ENCODE data around the gene SNAP25.

The SNAP25 gene

DNA sequence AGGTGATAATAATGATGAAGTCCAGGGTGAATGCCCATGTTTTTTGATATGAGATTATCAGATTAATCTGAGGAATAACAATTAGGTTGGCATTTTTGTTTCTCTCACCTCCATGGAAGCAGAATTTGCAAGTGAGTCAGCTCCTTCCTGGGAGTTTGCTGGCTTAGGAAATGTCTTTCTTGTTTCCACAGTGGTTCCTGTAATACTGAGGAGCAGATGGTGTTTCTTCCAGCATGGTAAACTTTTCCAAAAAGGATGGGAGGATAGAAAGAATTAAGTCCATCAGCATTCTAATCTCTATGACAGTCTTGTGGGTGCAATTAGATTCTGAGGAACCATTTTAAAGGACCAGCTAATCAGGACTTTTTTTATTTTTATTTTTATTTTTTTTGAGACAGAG is 40.5 kb downstream of the SNAP25 start:
- Mint-ChIP-seq H3K36me3 (ENCODE audit: low read depth) (no peaks in the 10 kb centered on the region), H3K4me3 (no peak overlapping the region), H3K4me1 (peaks cover 8% of the 10 kb centered on the region), H3K9me3 (no peaks in the 10 kb centered on the region), H3K27me3 (ENCODE audit: low read depth) (peaks cover 8% of the 10 kb centered on the region), H3K27ac (no peak overlapping the region)
- TF ChIP-seq, protein P1, sequence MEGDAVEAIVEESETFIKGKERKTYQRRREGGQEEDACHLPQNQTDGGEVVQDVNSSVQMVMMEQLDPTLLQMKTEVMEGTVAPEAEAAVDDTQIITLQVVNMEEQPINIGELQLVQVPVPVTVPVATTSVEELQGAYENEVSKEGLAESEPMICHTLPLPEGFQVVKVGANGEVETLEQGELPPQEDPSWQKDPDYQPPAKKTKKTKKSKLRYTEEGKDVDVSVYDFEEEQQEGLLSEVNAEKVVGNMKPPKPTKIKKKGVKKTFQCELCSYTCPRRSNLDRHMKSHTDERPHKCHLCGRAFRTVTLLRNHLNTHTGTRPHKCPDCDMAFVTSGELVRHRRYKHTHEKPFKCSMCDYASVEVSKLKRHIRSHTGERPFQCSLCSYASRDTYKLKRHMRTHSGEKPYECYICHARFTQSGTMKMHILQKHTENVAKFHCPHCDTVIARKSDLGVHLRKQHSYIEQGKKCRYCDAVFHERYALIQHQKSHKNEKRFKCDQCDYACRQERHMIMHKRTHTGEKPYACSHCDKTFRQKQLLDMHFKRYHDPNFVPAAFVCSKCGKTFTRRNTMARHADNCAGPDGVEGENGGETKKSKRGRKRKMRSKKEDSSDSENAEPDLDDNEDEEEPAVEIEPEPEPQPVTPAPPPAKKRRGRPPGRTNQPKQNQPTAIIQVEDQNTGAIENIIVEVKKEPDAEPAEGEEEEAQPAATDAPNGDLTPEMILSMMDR (IDR thresholded peaks at IDR 0.05; ENCODE audit: unreplicated experiment in 3 of 3) = no peak

DNA sequence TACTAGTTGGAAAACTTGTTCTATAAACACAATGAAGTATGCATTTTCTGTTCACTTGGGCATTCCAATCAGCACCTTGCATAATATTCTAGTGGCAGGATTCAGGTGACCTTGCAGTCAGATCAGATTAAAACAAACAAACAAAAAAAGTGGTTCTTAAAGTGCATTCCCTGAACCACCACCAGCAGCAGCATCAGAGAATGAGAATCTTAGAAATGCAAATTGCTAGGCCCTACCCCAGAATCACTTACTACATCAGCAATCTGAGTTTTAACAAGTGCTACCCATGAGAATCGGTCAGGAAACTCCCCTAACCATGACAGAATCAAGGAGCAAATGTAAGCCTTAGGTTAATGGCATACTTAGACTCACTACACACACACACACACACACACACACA is 41.7 kb downstream of the SNAP25 start:
- H3K27ac Mint-ChIP-seq = no peak overlapping the region
- peaks cover 5% of the 10 kb centered on the region for H3K27me3 Mint-ChIP-seq (ENCODE audit: low read depth)
- H3K4me1 Mint-ChIP-seq = peaks cover 14% of the 10 kb centered on the region
- H3K4me3 Mint-ChIP-seq = no peak overlapping the region
- H3K9me3 Mint-ChIP-seq = no peaks in the 10 kb centered on the region
- TF ChIP-seq, protein P1 (IDR thresholded peaks at IDR 0.05; ENCODE audit: unreplicated experiment in 3 of 3) = no peak
- H3K36me3 Mint-ChIP-seq (ENCODE audit: low read depth) = no peaks in the 10 kb centered on the region

DNA sequence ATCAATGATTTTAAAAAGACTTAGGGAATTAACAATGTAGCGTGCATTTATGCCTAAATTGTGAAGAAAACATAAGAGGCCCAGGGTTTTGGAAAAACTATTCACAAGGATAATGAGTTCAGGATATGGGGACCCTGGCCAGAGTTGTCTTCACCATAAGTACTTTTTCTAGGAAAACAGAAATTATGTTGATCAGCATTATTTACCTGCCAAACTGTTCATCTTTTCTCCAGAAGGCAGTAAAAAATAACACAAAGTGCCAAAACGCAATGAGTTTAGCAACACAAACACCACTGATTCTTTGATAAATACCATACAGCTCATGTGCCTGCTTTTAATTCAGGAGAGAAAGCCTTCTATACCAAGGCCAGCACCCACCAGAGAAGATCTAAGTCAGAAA is 43.1 kb downstream of the SNAP25 start:
- H3K4me1 Mint-ChIP-seq = peaks cover 14% of the 10 kb centered on the region

DNA sequence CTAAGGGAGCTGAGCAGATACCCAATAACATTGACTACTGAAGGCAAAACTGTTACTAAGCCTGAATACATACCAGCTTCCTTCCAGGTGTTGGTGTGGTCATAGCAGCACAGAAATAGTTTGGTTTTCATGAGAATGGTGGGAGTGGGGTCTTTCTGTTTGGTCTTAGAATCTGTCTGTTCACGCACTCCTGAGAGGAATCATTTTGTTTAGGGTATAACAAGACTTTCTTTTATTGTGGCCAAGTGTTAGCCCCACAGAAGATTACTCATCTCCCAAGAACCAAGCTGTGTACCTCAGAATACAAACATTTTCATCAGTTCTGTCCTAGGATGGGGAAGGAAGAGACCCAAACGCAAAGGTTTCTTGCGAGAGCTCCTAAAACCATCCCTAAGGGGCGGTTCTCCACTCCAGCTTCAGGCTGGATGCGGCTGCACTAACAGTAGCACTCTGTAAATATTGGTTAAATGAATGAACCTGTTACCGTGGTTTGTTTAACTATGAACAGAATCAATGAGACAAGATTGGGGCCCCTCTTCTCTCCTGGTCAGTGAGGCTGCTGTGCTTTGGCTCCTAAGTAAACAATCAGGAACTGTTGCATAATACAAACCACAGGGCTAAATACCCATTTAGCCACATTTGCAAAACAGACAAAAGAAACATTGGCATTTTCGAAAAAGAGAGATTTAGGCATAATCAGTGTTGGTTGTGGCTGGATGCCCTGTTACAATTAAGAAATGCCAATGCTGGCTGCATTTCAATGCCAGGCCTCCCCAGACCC is 44.9 kb downstream of the SNAP25 start:
- H3K27ac Mint-ChIP-seq = no peak overlapping the region
- peaks cover 5% of the 10 kb centered on the region for H3K27me3 Mint-ChIP-seq (ENCODE audit: low read depth)
- TF ChIP-seq, protein P1 (IDR thresholded peaks at IDR 0.05; ENCODE audit: unreplicated experiment in 3 of 3) = no peak
- H3K9me3 Mint-ChIP-seq = no peaks in the 10 kb centered on the region
- no peaks in the 10 kb centered on the region for H3K36me3 Mint-ChIP-seq (ENCODE audit: low read depth)
- H3K4me3 Mint-ChIP-seq = no peak overlapping the region
- H3K4me1 Mint-ChIP-seq = peaks cover 14% of the 10 kb centered on the region

More for the DNA sequence above, 43.1 kb downstream of the SNAP25 start:
- Mint-ChIP-seq H3K27me3 (ENCODE audit: low read depth) (peaks cover 5% of the 10 kb centered on the region), H3K4me3 (no peak overlapping the region), H3K9me3 (no peaks in the 10 kb centered on the region), H3K36me3 (ENCODE audit: low read depth) (no peaks in the 10 kb centered on the region), H3K27ac (no peak overlapping the region)
- TF ChIP-seq, protein P1 (IDR thresholded peaks at IDR 0.05; ENCODE audit: unreplicated experiment in 3 of 3) = no peak

DNA sequence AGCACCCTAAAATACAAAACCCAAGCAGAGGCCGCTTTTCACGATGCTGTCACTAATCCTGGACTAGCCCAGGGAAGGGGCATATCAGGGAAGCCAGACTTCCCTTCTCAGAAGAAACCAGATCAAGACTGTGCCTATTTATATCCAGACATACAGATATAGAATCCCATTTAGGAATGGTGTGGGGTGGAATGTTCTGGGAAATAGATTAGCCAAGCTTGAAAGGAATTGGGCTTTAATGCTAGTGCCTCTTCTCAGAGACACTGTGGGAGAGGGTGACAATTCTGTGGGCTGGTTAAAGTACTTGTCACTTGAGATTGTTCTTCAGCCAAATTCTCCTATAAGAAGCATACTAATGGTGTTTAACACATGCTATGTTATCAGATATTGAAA is 45.5 kb downstream of the SNAP25 start:
- Mint-ChIP-seq H3K4me1 (peaks cover 14% of the 10 kb centered on the region), H3K36me3 (ENCODE audit: low read depth) (no peaks in the 10 kb centered on the region), H3K4me3 (no peak overlapping the region), H3K27me3 (ENCODE audit: low read depth) (peaks cover 5% of the 10 kb centered on the region), H3K9me3 (no peaks in the 10 kb centered on the region), H3K27ac (no peak overlapping the region)
- TF ChIP-seq, protein P1 (IDR thresholded peaks at IDR 0.05; ENCODE audit: unreplicated experiment in 3 of 3) = no peak

DNA sequence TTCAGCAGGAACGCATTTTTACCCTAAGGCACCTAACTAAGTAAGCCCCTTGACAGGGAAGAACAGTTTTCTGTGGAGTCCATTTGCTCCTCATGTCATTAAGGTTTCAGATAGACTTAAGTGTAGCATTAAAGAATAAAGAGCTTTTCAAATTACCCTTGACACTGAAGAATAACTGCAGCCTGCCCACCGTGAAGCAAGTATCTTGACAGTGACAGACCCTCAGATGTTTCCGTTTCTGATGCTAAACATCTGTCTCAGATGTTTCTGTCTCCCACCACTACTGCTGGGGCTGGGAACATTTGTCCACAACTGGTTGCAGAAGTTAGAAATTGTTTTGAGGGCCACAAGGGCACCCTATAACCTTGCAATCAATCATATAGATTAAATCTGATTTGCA is 50.0 kb downstream of the SNAP25 start:
- TF ChIP-seq, protein P1 (IDR thresholded peaks at IDR 0.05; ENCODE audit: unreplicated experiment in 3 of 3) = no peak
- Mint-ChIP-seq H3K27me3 (ENCODE audit: low read depth) (no peaks in the 10 kb centered on the region), H3K4me3 (no peak overlapping the region), H3K36me3 (ENCODE audit: low read depth) (no peaks in the 10 kb centered on the region), H3K9me3 (no peaks in the 10 kb centered on the region), H3K27ac (no peak overlapping the region), H3K4me1 (peaks cover 21% of the 10 kb centered on the region)

Measured in nephron (organoid).